Left kidney (tissue), 2 donors: ENCODE data around the gene TMEFF2. TPM values are rescaled to one million over a fixed set of nuclear protein-coding genes. Genes with fewer than 3 reads are reported as not detected.
"Not testable (repeated sequence)": the region's sequence is repeated elsewhere in the genome, so short reads cannot be mapped to it uniquely, and the experiment has no call there.

Experiments
- DNase-seq: peaks from one replicate; pipeline ENCODE4 v3.0.0-alpha.2; 2013
- polyA plus RNA-seq: library from polyadenylated mRNA; unstranded; fragments of 120-200 nt; gene quantifications from one replicate; pipeline ENCODE4 v1.2.1, GENCODE V29; 2013; ENCODE audit not compliant: insufficient read length

The TMEFF2 gene
- polyA plus RNA-seq, 1 donor: 12.6 TPM

- DNase-seq: no peak
These were observed 262.4 kb downstream of the TMEFF2 start for GRCh38 chr2:191932286-191932685.

DNA sequence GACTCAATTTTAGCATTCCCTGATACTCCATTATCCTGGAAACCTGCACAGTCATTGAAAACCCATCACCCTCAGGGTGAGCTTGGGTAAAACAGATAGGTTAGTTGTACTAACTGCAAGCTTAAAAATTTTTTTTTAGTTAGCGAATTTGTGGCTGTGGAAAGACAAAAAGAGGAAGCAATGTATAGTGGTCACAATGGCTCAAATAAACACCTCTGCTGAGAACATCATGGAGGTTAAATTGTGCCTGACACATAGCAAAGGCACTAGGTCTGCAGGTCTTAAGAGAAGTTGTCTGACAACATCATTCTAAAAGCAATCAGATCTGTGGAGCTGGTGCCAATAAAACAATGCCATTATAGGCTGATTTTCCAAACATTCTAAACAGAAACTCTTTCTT is 263.4 kb downstream of the TMEFF2 start:
- DNase-seq: no peak

- no peak for DNase-seq
These were observed 264.5 kb downstream of the TMEFF2 start for GRCh38 chr2:191930205-191930604.

- DNase-seq: no peak
These were observed 265.4 kb downstream of the TMEFF2 start for GRCh38 chr2:191929288-191929687.

- DNase-seq: no peak
These were observed 266.7 kb downstream of the TMEFF2 start for GRCh38 chr2:191927991-191928390.

DNA sequence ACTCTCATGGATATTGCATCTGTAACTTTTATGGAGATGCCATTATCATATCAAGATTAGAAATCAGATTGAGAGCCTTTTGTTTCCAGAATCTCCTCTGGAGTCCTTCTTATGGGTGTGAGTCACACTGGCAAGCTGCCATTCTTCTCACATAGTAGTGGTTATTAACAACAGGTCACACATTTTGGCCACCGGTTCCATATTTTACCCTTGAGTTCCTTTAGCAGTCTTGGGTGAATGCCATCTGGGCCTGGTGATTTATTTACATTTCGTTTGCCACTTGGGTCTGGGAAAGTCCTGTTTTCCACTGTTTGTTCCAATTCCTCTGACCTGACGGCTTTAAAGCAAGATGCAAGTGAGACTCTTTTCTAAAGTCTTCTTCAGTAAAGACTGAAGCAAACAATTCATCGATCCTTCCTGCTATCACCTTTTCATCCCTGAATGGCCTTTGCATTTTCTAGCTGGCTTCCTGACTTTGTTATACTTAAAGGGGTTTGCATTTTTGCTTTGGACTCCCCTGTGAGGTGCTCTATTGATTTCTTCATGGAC is 267.3 kb downstream of the TMEFF2 start:
- no peak for DNase-seq

- DNase-seq: no peak
These were observed 268.1 kb downstream of the TMEFF2 start for GRCh38 chr2:191926671-191927070.

DNA sequence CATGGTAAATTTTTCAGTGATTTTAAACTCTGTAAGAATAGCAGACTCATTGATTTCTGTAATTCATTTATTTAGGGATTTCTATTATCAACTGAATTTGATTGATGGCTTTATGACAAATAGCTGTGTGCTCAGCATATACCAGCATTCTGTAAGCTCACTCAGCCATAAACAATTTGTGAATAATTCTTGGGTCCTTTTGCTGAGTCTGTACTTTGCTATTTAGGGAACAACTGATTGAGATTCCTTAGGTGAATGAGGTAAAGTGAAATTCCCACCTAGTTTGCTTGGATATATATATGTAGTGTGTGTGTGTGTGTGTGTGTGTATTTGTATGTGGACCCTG is 271.1 kb downstream of the TMEFF2 start:
- no peak for DNase-seq

DNA sequence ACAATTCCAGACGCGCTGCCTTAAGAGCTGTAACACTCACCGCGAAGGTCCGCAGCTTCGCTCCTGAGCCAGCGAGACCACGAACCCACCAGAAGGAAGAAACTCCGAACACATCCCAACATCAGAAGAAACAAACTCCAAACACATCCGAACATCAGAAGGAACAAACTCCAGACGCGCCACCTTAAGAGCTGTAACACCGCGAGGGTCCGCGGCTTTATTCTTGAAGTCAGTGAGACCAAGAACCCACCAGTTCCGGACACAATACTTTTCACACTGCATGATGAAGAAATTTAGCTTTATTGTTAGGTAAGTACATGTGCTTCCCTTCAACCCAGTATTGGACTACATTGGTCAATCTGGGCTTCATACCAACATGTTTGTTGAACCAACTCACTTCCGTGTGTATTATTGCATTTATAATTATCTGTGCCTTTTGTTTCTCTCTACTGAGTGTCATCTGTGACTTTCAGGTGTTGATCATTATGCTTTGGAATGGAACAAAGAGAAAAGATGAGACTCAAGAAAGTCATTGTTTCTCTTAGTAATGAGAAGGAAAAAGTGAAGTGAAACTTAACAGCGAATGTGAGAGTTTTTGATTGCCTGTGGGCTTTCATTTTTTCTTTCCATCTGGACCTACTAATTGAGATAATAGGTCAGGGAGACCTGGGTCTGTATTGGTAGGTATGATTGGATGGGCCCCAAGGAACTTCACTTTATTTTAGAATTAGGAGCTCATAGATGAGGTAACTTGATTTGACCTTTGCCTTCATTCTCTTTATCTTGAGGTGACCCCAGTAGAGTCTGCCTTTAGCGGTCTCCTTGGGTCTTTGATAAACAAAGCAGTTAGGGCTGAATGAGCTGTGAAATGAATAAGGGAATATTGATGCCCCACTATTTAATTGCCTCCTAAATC is 271.7 kb downstream of the TMEFF2 start:
- DNase-seq: no peak

DNA sequence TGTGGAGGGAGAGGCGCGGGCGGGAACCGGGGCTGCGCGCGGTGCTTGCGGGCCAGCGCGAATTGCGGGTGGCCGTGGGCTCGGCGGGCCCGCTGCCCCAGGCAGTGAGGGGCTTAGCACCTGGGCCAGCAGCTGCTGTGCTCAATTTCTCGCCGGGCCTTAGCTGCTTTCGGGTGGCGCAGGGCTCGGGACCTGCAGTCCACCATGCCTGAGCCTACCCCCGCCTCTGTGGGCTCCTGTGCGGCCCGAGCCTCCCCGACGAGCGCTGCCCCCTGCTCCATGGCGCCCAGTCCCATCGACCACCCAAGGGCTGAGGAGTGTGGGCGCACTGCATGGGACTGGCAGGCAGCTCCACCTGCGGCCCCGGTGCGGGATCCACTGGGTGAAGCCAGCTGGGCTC is 273.1 kb downstream of the TMEFF2 start:
- DNase-seq: not testable (repeated sequence)

DNA sequence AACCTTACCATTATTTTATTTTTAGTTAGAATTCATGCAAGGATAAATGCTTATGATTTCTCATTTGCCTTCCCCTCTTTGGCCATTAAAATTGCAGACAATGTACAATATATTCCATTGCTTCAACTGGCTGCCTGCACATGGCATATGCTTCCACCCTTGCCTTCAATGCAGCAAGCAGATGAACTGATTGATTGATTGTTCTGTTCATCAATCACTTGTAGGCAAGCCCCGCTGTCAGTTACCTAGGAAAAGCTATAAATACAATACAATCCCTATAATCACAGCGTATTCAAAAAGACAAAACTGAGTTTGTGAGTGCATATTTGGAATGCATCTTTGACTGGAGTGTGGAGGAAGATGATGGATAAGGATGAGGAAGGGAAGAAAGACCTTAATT is 274.2 kb downstream of the TMEFF2 start:
- DNase-seq: no peak

DNA sequence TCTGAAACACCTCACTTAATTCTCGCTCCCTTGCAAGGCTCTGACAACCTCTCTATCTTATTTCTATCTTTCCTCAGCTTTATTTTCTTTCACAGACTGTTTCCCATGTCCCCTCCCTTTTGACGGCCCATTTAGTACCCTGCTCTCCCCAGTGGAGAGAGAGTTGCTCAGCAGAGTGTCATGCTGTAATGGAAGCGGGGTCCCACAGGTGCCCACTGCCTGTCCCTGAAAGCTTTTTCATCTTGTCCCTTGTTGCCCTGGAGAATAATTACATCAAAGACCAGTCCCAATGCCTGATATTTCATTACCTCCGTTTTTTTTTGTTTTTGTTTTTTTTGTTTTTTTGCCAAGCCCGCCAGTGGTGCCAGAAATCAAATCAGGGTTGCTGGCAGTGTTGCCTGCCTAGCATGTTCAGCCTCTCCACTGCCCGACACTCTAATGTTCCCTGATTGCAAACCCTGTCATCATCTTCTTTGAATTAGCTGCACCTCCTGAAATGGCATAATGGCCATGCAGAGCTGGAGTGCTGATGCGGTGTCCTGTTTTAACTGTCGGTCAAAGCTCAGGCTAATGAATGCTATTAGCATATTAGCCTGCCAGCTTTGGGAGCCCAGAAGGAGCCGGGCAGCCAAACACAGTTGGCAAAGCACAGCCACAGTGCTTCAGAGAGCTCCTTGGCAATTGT is 276.6 kb downstream of the TMEFF2 start:
- DNase-seq: no peak

GRCh38 chr2:191917430-191917881 is 277.3 kb downstream of the TMEFF2 start:
- DNase-seq: no peak

- no peak for DNase-seq
These were observed 277.9 kb downstream of the TMEFF2 start for GRCh38 chr2:191916826-191917225.

DNA sequence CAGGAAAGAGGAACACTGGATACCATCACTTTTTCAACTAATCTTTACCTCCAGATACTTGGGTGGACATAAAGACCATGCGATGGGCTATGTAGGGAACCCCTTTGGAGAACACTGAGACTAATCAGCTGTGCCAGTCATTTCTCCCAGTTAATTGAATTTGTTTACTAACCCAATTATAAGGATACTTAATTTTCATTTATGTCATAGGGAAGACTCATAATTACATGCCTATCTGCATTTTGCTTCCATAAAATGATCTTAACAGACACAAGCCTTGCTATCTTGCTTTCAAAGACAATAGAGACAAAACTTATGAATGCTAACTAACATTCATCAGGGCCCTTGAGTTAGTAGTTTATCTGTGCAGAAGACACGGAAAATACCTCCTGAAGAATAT is 279.0 kb downstream of the TMEFF2 start:
- DNase-seq: no peak

DNA sequence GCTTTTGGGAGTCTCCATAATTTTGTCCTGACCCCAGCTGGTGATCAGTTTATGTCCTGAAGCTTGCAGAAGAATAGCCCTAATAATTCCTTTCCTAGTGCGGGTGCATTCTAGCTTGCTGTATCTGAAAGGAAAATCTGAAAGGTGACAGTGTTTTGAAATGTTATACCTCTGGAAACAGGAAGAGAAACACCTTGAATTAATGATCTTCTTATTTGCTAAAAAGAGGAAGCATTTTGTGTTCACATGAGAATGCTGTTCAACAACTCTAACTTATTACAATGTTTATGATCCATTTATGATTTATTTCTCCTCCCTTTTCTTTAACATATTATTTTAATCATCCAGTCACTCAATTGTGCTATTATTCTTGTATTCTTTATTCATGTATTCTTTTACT is 280.9 kb downstream of the TMEFF2 start:
- no peak for DNase-seq

DNA sequence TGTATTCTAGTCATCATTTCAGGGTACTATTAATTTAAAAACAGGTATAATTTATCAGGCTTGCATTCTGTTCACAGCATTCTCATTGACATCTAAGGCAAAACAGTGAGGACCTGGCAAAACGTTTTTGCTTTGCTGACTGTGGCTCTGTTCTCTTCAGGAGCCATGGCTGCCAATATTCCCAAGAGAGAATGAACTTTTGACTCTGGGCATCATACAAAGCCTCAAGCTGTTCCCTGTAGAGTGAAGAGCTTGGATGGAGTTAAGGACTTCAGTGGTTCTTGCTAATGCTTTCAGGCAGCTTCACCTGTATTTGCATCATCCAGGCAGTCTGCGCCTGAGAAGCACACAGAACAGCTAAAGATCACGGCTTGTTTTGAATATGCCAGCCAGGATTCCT is 282.0 kb downstream of the TMEFF2 start:
- no peak for DNase-seq

DNA sequence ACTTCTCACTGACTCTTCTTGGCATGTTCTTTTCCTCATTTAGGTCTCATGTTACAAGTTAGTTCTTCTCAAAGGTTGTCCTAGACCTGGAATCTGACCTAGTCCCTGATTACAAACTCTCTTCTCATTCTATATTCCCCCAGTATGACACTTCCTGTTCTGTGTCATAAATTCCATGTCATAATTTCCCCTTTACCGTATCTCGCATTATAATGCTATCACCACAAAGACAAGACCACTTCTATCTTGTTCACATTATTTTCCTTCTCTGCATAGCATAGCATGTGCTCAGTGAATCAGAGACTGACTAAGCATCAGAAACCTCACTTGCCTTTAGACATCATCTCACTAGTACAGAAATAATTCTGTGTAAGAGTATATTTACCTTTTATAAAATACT is 284.2 kb downstream of the TMEFF2 start:
- DNase-seq: no peak

DNA sequence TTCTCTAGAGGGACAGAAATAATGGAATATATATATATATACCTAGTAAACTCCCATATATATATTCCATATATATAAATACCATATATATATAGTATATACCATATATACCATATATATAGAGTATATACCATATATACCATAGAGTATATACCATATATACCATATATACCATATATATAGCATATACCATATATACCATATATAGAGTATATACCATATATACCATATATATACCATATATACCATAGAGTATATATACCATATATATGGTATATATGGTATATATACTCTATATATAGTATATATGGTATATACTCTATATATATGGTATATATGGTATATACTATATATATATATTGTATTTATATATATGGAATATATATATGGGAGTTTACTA is 285.9 kb downstream of the TMEFF2 start:
- DNase-seq: no peak

DNA sequence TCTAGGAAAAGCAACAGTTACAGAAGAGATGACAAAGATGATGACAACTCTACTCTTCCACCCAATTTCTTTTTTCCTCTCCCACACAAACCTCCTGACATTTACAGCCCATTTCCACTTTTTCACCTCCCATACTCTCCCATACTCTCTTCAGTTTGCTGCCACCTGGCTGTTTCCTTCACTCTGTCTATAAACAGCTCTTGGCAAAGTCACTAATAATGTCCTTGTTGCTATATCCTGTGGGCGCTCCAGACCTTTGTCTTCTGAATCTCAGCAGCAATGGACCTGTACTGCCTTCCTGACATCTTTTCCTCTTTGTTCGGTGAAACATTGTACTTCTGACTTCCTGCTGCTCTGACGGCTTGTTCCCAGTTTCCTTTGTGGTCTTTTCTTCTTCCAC is 287.2 kb downstream of the TMEFF2 start:
- DNase-seq: no peak

DNA sequence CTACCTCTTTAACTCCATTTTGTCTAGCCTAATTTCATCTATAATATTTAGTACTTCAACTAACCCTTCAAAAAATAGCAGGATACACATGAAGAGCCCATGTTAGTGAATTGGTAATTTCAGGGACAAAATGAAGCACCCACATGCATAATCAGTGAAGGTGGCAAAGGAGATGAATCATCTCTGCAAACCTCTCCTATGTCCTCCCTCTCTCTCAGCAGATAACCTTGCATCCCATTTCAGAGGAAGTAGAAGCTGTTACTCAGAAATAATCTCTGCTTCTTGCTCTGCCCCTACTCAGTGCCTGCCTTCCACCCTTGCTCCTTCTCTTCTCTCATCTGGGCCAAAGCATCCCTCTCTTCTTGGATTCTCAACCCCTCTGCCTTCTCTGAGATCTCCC is 287.6 kb downstream of the TMEFF2 start:
- DNase-seq: no peak

- no peak for DNase-seq
These were observed 289.4 kb downstream of the TMEFF2 start for GRCh38 chr2:191905336-191905735.

DNA sequence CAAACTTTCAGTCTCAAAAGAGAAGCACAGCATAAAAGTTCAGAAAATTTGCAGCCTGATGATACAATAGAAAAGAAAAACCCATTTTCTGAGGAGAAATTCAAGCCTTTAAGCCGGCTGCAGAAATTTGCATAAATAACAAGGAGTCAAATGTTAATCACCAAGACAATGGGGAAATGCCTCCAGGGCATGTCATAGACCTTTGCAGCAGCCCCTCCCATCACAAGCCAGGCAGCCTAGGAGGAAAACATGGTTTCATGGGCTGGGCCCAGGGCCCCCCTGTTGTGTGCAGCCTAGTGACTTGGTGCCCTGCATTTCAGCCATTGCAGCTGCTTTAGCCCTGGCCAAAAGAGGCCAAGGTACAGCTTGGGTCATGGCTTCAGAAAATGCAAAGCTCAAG is 293.7 kb downstream of the TMEFF2 start:
- no peak for DNase-seq
